PC-9 (cell line): Measurements from ENCODE around the gene SELPLG. TPM values are rescaled to one million over a fixed set of nuclear protein-coding genes. Genes with fewer than 3 reads are reported as not detected.

Source experiments
- BruUV-seq: library from RNA; stranded (reverse); fragments of 400-500 nt; replicated peaks from 2 replicates; lab custom pipeline; 2021; lab: Mats Ljungman, UMichigan
- CTCF ChIA-PET: fragments of 300-600 bp; sonication (Branson Sonifier 250); formaldehyde crosslinking; loops from one replicate; lab custom pipeline; 2022; ENCODE audit warnings: antibody characterized with exemption; lab: Charles Lee
- POLR2A ChIA-PET: fragments of 300-600 bp; sonication (Branson Sonifier 250); formaldehyde crosslinking; loops from one replicate; lab custom pipeline; 2022; ENCODE audit warnings: antibody characterized with exemption; ENCODE audit not compliant: unreplicated experiment; lab: Charles Lee
- DNase-seq, 2 experiments: peaks; one replicate each; pipeline versions ENCODE4 v3.0.0 to v3.0.0-alpha.2; 2015 to 2022; ENCODE audit warnings: mixed read lengths in 1 of 2
- H2AFZ ChIP-seq: fragments of 200-600 bp; sonication (generic); 2 replicates; pipeline ENCODE4 v1.8.1; 2017; ENCODE audit warnings: antibody characterized with exemption
- H3F3A ChIP-seq: fragments of 200-600 bp; sonication (generic); 2 replicates; pipeline ENCODE4 v1.8.1; 2017; ENCODE audit warnings: antibody characterized with exemption, mild to moderate bottlenecking, low read depth; ENCODE audit not compliant: insufficient read depth
- H3K27ac ChIP-seq: fragments of 200-600 bp; sonication (generic); 2 replicates; pipeline ENCODE4 v1.6.1; 2016; ENCODE audit warnings: mixed run types
- H3K27me3 ChIP-seq: fragments of 200-600 bp; sonication (generic); 2 replicates; pipeline ENCODE4 v1.6.1; 2016; ENCODE audit warnings: low read depth, mixed run types; ENCODE audit not compliant: insufficient read depth
- H3K36me3 ChIP-seq: fragments of 200-600 bp; sonication (generic); 2 replicates; pipeline ENCODE4 v1.6.1; 2016; ENCODE audit warnings: low read depth, mixed run types
- H3K4me1 ChIP-seq: fragments of 200-600 bp; sonication (generic); replicated peaks from 2 replicates; pipeline ENCODE4 v1.6.1; 2016; ENCODE audit warnings: mixed run types; ENCODE audit not compliant: insufficient read depth
- H3K4me2 ChIP-seq: fragments of 200-600 bp; sonication (generic); 2 replicates; pipeline ENCODE4 v1.6.1; 2017; ENCODE audit warnings: mixed run types
- H3K4me3 ChIP-seq: fragments of 200-600 bp; sonication (generic); 2 replicates; pipeline ENCODE4 v1.6.1; 2016; ENCODE audit warnings: mixed run types
- H3K79me2 ChIP-seq: fragments of 200-600 bp; sonication (generic); 2 replicates; pipeline ENCODE4 v1.6.1; 2017; ENCODE audit warnings: low read depth, mixed run types
- H3K9me2 ChIP-seq: fragments of 200-600 bp; sonication (generic); 2 replicates; pipeline ENCODE4 v1.8.1; 2017; ENCODE audit warnings: mild to moderate bottlenecking; ENCODE audit not compliant: insufficient read depth
- H3K9me3 ChIP-seq: fragments of 200-600 bp; sonication (generic); 2 replicates; pipeline ENCODE4 v1.8.1; 2016; ENCODE audit warnings: low read depth; ENCODE audit not compliant: insufficient read depth
- H4K20me1 ChIP-seq: fragments of 200-600 bp; sonication (generic); 2 replicates; pipeline ENCODE4 v1.8.1; 2017; ENCODE audit not compliant: insufficient read depth
- EZH2 ChIP-seq: fragments of 200-600 bp; sonication (generic); IDR thresholded peaks from 2 replicates; pipeline ENCODE4 v1.8.0; 2017; ENCODE audit warnings: antibody characterized with exemption, low read depth
- intact Hi-C: fragments of 100-400 bp; cut with micrococcal nuclease; formaldehyde crosslinking; loops from one replicate; pipeline ENCODE4 v1.10.0; 2022; ENCODE audit not compliant: unreplicated experiment
- total RNA-seq: library from RNA; stranded (reverse); gene quantifications from 2 replicates; pipeline ENCODE4 v1.2.3, GENCODE V29; 2021
- TF ChIP-seq, protein P1 (sequence below): fragments of 200-600 bp; sonication (generic); conservative IDR thresholded peaks from 2 replicates; pipeline ENCODE4 v1.6.1; 2017; ENCODE audit warnings: mixed run types, antibody characterized with exemption, mild to moderate bottlenecking, moderate library complexity

Gene SELPLG
- total RNA-seq, 1 experiment from 2014 or later = 0.96 TPM

DNA sequence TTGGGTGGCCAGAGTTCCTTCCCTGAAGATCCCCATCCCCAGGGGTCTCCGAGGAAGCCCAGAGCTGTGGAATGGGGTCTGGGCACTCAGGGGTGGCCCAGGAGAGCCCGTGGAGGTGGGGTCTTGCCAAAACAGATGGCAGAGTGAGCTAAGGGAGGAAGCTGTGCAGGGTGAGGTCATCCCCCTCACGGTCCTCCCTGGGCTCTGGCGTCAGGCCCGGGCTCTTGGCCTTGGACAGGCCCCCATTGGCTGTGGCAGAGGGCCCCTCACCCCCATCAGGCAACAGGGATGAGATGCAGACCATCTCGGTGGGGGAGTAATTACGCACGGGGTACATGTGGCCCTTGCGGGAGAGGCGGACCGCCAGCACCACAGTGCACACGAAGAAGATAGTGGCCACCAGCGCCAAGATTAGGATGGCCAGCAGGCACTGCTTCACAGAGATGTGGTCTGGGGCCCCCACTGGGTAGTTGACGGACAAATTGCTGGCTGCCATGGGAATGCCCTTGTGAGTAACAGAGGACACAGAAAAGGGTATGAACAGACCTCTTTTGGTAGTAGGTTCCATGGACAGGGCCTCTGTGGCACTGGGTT is 10.7 kb downstream of the SELPLG start:
- TF ChIP-seq, protein P1, sequence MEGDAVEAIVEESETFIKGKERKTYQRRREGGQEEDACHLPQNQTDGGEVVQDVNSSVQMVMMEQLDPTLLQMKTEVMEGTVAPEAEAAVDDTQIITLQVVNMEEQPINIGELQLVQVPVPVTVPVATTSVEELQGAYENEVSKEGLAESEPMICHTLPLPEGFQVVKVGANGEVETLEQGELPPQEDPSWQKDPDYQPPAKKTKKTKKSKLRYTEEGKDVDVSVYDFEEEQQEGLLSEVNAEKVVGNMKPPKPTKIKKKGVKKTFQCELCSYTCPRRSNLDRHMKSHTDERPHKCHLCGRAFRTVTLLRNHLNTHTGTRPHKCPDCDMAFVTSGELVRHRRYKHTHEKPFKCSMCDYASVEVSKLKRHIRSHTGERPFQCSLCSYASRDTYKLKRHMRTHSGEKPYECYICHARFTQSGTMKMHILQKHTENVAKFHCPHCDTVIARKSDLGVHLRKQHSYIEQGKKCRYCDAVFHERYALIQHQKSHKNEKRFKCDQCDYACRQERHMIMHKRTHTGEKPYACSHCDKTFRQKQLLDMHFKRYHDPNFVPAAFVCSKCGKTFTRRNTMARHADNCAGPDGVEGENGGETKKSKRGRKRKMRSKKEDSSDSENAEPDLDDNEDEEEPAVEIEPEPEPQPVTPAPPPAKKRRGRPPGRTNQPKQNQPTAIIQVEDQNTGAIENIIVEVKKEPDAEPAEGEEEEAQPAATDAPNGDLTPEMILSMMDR = no peak
- no peak for TF ChIP-seq EZH2
- Histone ChIP-seq H2AFZ (no peak overlapping the region), H3K9me2 (no peaks in the 10 kb centered on the region), H3F3A (peaks cover 13% of the 10 kb centered on the region; the same call in 1 of the 2 replicates), H4K20me1 (no peaks in the 10 kb centered on the region), H3K9me3 (no peaks in the 10 kb centered on the region), H3K4me3 (no peak overlapping the region), H3K4me2 (no peak overlapping the region), H3K27me3 (no peaks in the 10 kb centered on the region), H3K79me2 (no peaks in the 10 kb centered on the region), H3K27ac (no peak overlapping the region), H3K36me3 (no peaks in the 10 kb centered on the region), H3K4me1 (peaks cover 21% of the 10 kb centered on the region)
- ChIA-PET CTCF (interaction anchor here (0.9 kb wide), 1 partner anchor 12 kb away, joined by 3 read pairs; no protein-coding TSS in a partner anchor), POLR2A (no interaction called here)
- no peak for DNase-seq
- BruUV-seq = no TSS peak
- intact Hi-C loops = no loop called here

- DNase-seq = no peak
- H3K4me2 ChIP-seq = no peak overlapping the region
- peaks cover 10% of the 10 kb centered on the region; the same call in 1 of the 2 replicates for H3F3A ChIP-seq
- no peaks in the 10 kb centered on the region for H3K79me2 ChIP-seq
- H3K4me3 ChIP-seq = no peak overlapping the region
- no peak overlapping the region for H3K27ac ChIP-seq
- H4K20me1 ChIP-seq = no peaks in the 10 kb centered on the region
- H3K4me1 ChIP-seq = peaks cover 16% of the 10 kb centered on the region
- intact Hi-C loops = no loop called here
- no TSS peak for BruUV-seq
- no peak overlapping the region for H2AFZ ChIP-seq
- H3K9me3 ChIP-seq = no peaks in the 10 kb centered on the region
- ChIA-PET POLR2A (no interaction called here), CTCF (interaction anchor here (0.9 kb wide), 1 partner anchor 13 kb away, joined by 3 read pairs; no protein-coding TSS in a partner anchor)
- TF ChIP-seq, protein P1 = no peak
- TF ChIP-seq EZH2 = no peak
- no peaks in the 10 kb centered on the region for H3K27me3 ChIP-seq
- no peaks in the 10 kb centered on the region for H3K36me3 ChIP-seq
- H3K9me2 ChIP-seq = no peaks in the 10 kb centered on the region
These were observed 11.3 kb downstream of the SELPLG start for GRCh38 chr12:108622421-108622820.

DNA sequence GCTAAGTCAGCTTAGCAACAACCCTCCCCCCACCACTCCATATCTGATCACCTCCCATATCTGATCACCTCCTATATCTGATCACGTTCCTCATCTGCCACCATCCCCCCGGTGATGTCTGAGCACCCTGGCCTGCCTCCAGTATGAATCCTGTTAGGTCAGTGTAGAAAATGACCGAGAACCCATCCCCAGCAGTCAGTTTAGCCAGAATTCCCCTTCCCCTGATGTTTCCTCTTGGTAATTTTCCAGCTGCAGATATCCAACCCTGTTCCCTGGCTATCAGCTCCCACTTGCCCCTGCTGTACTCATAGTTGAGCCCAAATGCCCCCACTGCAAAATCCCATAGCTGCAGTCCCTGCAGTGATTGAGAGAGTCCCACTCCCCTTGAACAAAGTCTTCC is 12.5 kb downstream of the SELPLG start:
- Histone ChIP-seq H2AFZ (no peak overlapping the region), H3K9me2 (no peaks in the 10 kb centered on the region), H3K4me1 (peaks cover 16% of the 10 kb centered on the region), H3K36me3 (no peaks in the 10 kb centered on the region), H3K9me3 (no peaks in the 10 kb centered on the region), H3F3A (peaks cover 10% of the 10 kb centered on the region; the same call in 1 of the 2 replicates), H3K79me2 (no peaks in the 10 kb centered on the region), H3K27me3 (no peaks in the 10 kb centered on the region), H3K4me2 (no peak overlapping the region), H3K27ac (no peak overlapping the region), H4K20me1 (no peaks in the 10 kb centered on the region), H3K4me3 (no peak overlapping the region)
- no peak for TF ChIP-seq EZH2
- TF ChIP-seq, protein P1 = no peak
- no TSS peak for BruUV-seq
- intact Hi-C loops = no loop called here
- DNase-seq = no peak
- POLR2A ChIA-PET = no interaction called here
- CTCF ChIA-PET = interaction anchor here (0.7 kb wide), 1 partner anchor 182 kb away, joined by 3 read pairs; no protein-coding TSS in a partner anchor
